ENCODE data around the gene DOCK9.
A peak's percentile ranks its signal among the peaks of the same experiment; 100 is the strongest.

Gene DOCK9

DNA sequence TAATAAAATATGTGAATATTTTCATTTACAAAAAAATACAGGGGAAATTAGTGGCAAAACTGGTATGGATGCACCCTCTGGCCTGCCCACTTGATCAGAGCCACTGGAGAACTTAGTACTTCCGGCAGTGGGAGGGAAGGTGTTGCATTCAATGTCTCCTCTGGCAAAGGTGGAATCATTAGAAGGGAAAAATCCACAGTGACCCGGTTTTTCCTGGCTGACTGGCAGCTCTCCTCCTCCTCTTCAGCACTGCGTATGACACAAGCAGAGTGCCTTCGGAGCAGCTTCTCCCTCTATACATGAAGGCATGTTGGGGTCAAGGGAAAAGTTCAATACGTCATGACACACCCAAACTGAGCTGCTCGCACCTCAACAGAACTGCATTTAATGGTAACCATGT, 123.4 kb downstream of the DOCK9 start:
- Mint-ChIP-seq H3K27me3 (no peaks in the 10 kb centered on the region), H3K9me3 (no peaks in the 10 kb centered on the region), H3K4me1 (no peaks in the 10 kb centered on the region), H3K4me3 (no peak overlapping the region), H3K36me3 (ENCODE audit: insufficient read depth) (peaks cover 24% of the 10 kb centered on the region), H3K27ac (ENCODE audit: low read depth) (no peak overlapping the region)
- ATAC-seq (replicated peaks; ENCODE audit: extremely low read depth, poor library complexity, severe bottlenecking) (no peak), DNase-seq (ENCODE audit: low spot score in 2 of 2) (no peak)

DNA sequence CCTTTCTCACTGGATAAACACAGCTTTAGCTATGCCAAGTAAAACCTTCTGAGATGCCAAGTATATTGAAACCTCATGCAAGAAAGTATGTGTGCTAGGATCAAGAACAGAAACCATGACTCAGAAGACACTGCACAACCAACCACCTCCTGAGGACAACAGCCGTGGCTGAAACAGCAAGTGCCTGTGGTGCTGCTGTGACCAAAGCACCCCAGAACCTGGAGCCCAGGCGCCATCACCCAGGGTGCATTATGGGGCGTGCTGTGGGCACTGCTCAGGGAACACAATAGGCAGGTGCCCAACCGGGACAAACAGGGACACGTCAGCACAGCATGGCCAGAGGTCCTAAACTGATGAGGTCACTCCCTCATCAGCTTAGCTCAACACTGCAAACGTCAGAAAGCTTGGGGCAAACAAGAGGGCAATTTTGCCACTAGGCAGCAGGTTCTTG, 124.1 kb downstream of the DOCK9 start:
- ATAC-seq (replicated peaks; ENCODE audit: extremely low read depth, poor library complexity, severe bottlenecking) (peak; percentile 28), DNase-seq (ENCODE audit: low spot score in 2 of 2) (no peak)
- no peaks in the 10 kb centered on the region for H3K4me1 Mint-ChIP-seq
- no peaks in the 10 kb centered on the region for H3K27me3 Mint-ChIP-seq
- H3K4me3 Mint-ChIP-seq = no peak overlapping the region
- no peak overlapping the region for H3K27ac Mint-ChIP-seq (ENCODE audit: low read depth)
- no peaks in the 10 kb centered on the region for H3K9me3 Mint-ChIP-seq
- peaks cover 24% of the 10 kb centered on the region for H3K36me3 Mint-ChIP-seq (ENCODE audit: insufficient read depth)

DNA sequence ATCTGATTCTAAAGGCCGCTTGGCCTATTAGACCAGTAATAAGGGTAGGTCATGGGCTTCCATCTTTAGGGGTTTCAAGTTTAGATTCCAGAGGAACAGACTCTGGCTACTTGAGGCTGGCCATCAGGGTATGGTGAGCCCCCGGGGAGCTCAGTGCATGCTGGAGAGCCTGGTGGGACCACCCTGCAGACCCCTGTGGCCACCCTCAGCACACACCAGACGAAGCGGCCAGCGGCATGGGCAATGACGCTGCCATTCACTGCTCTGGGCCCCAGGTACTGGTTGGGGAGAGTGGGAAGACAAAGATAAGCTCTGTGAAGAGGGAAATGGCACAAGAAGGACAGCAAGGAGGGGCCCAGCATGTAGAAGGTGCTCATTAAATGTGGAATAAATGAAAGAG, 126.6 kb downstream of the DOCK9 start:
- no peak for DNase-seq (ENCODE audit: low spot score in 2 of 2)
- H3K9me3 Mint-ChIP-seq = no peaks in the 10 kb centered on the region
- no peak overlapping the region for H3K4me3 Mint-ChIP-seq
- no peak overlapping the region for H3K27ac Mint-ChIP-seq (ENCODE audit: low read depth)
- H3K4me1 Mint-ChIP-seq = no peaks in the 10 kb centered on the region
- ATAC-seq (replicated peaks; ENCODE audit: extremely low read depth, poor library complexity, severe bottlenecking) = no peak
- peaks cover 19% of the 10 kb centered on the region for H3K36me3 Mint-ChIP-seq (ENCODE audit: insufficient read depth)
- no peaks in the 10 kb centered on the region for H3K27me3 Mint-ChIP-seq

DNA sequence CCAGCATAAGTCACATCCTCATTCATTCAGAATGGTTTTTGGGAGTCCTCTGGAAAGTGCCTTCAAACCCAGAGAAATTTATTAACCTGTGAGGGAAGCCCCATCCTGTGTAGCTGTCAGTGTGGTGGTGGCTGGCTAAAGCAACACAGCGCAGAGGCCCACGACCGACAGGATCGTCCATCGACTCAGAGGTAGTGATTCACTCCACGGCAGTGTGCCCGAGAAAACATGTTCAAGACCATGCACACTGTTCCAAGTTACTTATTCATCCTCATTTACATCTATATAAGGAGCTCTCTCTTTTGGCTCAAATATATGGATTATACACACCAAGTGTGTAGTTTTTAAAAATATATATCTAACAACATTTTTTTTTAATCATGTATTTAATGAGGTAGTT, 129.1 kb downstream of the DOCK9 start:
- H3K27me3 Mint-ChIP-seq = no peaks in the 10 kb centered on the region
- H3K36me3 Mint-ChIP-seq (ENCODE audit: insufficient read depth) = peaks cover 17% of the 10 kb centered on the region
- DNase-seq (ENCODE audit: low spot score in 2 of 2) (no peak), ATAC-seq (replicated peaks; ENCODE audit: extremely low read depth, poor library complexity, severe bottlenecking) (no peak)
- H3K4me1 Mint-ChIP-seq = no peaks in the 10 kb centered on the region
- H3K4me3 Mint-ChIP-seq = no peak overlapping the region
- H3K9me3 Mint-ChIP-seq = no peaks in the 10 kb centered on the region
- no peak overlapping the region for H3K27ac Mint-ChIP-seq (ENCODE audit: low read depth)

DNA sequence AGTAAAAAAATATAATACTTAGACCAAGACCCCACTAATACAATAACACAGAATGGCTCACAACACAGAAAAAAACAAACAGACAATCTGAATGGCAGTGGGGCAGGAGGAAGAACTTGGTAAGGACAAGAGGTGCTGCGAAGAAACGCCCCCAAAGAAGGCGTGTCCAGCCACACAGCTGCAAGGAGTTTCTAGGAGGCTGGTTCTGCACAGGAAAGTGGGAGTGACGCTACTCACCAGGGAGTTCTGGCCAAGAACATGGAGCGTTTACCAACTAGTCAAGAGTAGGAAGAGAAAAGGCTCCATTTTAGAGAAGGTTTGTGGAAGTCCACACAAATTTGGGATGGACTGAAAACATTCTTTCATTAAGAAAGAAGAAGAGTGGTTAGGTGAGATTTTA, 130.1 kb downstream of the DOCK9 start:
- H3K4me1 Mint-ChIP-seq = no peaks in the 10 kb centered on the region

DNA sequence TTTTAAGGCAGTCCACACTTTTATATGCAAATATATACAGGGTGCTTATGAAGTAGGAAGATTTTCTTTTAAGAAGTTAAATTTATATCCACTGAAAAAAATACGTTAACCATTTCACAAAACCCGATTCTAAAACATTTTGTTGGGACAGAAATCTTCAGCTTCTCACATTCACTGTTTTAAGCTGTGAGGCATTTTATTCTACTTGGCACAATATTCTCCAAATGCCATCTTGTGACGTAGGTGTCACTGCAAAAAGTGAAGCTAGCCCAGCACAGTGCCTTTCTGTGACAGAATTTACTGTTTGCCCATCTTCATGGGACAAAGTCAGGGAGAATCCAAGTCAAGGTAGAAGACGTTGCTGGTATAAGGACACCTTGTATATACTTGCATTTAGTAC, 130.9 kb downstream of the DOCK9 start:
- no peak for ATAC-seq (replicated peaks; ENCODE audit: extremely low read depth, poor library complexity, severe bottlenecking)
- H3K36me3 Mint-ChIP-seq (ENCODE audit: insufficient read depth) = peaks cover 20% of the 10 kb centered on the region
- H3K27ac Mint-ChIP-seq (ENCODE audit: low read depth) = no peak overlapping the region

More for the DNA sequence above, 130.1 kb downstream of the DOCK9 start:
- Mint-ChIP-seq H3K9me3 (no peaks in the 10 kb centered on the region), H3K4me3 (no peak overlapping the region), H3K27me3 (no peaks in the 10 kb centered on the region), H3K27ac (ENCODE audit: low read depth) (no peak overlapping the region), H3K36me3 (ENCODE audit: insufficient read depth) (peaks cover 17% of the 10 kb centered on the region)
- ATAC-seq (replicated peaks; ENCODE audit: extremely low read depth, poor library complexity, severe bottlenecking) (no peak), DNase-seq (ENCODE audit: low spot score in 2 of 2) (no peak)

DNA sequence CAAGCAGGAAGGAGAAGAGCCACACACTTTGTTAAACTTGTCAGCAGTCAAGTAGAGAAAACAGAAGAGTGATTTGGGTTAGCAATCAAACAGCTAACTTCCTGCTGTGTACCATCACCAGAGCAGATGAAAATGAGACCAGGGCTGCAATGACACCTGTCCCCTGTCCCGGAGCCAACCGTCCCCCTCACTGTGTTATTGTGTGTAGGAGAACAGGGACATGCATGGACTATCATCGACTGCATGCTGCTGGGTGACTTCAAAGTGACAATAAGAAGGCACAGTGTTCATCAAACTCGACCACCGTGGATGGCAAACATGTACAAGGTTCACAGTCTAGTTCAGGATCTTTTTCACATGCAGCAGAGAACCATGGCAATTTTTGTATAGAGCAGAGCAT, 131.3 kb downstream of the DOCK9 start:
- Mint-ChIP-seq H3K9me3 (no peaks in the 10 kb centered on the region), H3K4me1 (no peaks in the 10 kb centered on the region), H3K27me3 (no peaks in the 10 kb centered on the region), H3K27ac (ENCODE audit: low read depth) (no peak overlapping the region), H3K36me3 (ENCODE audit: insufficient read depth) (peaks cover 20% of the 10 kb centered on the region), H3K4me3 (no peak overlapping the region)
- no peak for ATAC-seq (replicated peaks; ENCODE audit: extremely low read depth, poor library complexity, severe bottlenecking)
- no peak for DNase-seq (ENCODE audit: low spot score in 2 of 2)

More for the DNA sequence above, 130.9 kb downstream of the DOCK9 start:
- Mint-ChIP-seq H3K4me1 (no peaks in the 10 kb centered on the region), H3K9me3 (no peaks in the 10 kb centered on the region), H3K4me3 (no peak overlapping the region), H3K27me3 (no peaks in the 10 kb centered on the region)
- DNase-seq (ENCODE audit: low spot score in 2 of 2) = no peak

DNA sequence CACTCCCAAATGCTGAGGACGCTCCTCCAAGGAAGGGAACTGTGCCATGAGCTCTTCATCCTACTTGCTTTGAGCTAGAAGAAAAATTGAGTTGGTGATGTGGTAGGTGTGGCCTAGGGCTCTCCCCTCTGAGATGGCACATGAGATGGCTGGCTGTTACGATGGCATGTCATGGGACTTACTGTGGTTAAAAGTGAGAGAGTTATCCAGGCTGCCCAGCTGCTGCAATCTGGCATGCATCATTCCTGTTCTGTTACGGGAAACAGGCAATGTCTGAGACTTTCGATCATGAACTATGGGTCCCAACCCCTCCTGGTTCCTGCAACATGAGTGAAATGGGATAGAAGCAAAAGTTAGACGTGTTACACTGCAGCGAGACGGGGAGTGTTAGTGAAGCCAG, 132.1 kb downstream of the DOCK9 start:
- Mint-ChIP-seq H3K9me3 (no peaks in the 10 kb centered on the region), H3K4me1 (no peaks in the 10 kb centered on the region), H3K36me3 (ENCODE audit: insufficient read depth) (peaks cover 20% of the 10 kb centered on the region), H3K4me3 (no peak overlapping the region), H3K27ac (ENCODE audit: low read depth) (no peak overlapping the region), H3K27me3 (no peaks in the 10 kb centered on the region)
- DNase-seq (ENCODE audit: low spot score in 2 of 2) (no peak), ATAC-seq (replicated peaks; ENCODE audit: extremely low read depth, poor library complexity, severe bottlenecking) (no peak)

DNA sequence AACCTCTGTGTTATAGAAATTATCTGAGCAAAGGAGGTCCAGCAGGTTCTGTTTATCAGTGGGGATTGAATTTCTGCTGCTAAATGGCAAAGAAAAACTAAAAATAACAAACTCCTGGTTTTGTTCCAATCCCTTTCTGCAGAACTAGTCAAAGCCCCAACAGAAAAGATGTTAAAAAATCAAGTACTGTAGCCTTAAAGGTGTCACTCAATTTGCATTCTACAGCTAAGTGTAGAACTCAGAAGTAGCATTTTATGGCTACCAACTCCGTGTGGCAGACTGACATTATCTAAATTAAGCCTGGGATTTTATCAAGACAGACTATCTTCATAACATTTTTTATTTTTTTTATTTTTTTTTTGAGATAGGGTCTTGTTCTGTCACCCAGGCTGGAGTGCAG, 133.8 kb downstream of the DOCK9 start:
- DNase-seq (ENCODE audit: low spot score in 2 of 2) = no peak
- ATAC-seq (replicated peaks; ENCODE audit: extremely low read depth, poor library complexity, severe bottlenecking) = no peak
- Mint-ChIP-seq H3K4me3 (no peak overlapping the region), H3K36me3 (ENCODE audit: insufficient read depth) (peaks cover 23% of the 10 kb centered on the region), H3K4me1 (peaks cover 5% of the 10 kb centered on the region), H3K27ac (ENCODE audit: low read depth) (no peak overlapping the region), H3K27me3 (no peaks in the 10 kb centered on the region), H3K9me3 (no peaks in the 10 kb centered on the region)

DNA sequence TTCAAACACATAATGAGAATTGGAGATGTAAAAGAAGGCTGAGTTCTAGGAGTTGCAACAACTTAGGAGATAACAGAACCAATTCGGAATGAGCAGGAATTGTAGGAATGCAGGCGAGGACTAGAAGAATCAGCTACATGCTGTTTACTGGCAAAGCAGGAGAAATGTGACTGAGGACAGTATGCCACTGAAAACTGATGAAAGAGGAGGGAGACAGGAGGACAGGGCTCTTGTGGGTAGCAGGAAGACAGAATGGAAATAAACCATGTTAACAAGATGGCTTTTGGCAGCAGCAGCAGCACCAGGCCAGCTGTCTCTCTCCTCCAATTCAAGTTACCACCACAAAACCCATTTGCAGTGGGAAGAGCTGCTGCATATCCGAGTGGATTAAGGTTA, 134.4 kb downstream of the DOCK9 start:
- Mint-ChIP-seq H3K9me3 (no peaks in the 10 kb centered on the region), H3K27me3 (no peaks in the 10 kb centered on the region), H3K4me1 (peaks cover 5% of the 10 kb centered on the region), H3K4me3 (no peak overlapping the region), H3K36me3 (ENCODE audit: insufficient read depth) (peaks cover 23% of the 10 kb centered on the region), H3K27ac (ENCODE audit: low read depth) (peak overlapping the region; percentile 12)
- DNase-seq (ENCODE audit: low spot score in 2 of 2) = no peak
- no peak for ATAC-seq (replicated peaks; ENCODE audit: extremely low read depth, poor library complexity, severe bottlenecking)

DNA sequence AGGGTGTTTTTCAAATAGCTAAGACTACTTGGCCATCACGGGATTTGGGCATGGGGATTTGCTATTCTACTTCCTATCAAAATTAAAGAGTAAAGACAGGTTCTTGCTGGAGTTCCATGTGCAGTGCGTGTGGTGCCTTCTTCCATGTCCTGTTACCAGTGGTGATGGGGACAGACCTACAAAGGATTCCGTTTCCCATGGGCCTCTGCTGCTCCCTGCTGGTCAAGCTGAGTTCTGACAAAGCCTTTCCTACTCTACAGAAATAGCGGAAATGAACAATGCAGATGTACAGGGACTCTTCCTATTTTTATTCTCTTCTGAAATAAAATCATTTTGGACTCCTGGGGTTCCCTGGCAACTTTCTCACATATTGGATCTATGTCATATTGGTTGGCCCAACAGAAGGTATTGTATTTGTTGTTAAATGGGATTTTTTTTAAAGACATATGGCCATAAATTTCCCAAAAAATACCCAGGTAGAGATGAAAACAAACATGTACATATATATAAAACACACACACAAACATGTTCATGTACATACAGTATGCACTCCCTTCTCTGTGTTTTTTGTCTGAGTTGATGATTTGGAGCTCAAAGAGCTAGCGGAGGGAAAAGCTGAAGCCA, 134.9 kb downstream of the DOCK9 start:
- Mint-ChIP-seq H3K9me3 (no peaks in the 10 kb centered on the region), H3K27ac (ENCODE audit: low read depth) (peak overlapping the region; percentile 12), H3K4me1 (peaks cover 5% of the 10 kb centered on the region), H3K27me3 (no peaks in the 10 kb centered on the region), H3K36me3 (ENCODE audit: insufficient read depth) (peaks cover 23% of the 10 kb centered on the region), H3K4me3 (no peak overlapping the region)
- peak; percentile 52 for ATAC-seq (replicated peaks; ENCODE audit: extremely low read depth, poor library complexity, severe bottlenecking)
- DNase-seq (ENCODE audit: low spot score in 2 of 2) = peak; percentile 16 to 32

DNA sequence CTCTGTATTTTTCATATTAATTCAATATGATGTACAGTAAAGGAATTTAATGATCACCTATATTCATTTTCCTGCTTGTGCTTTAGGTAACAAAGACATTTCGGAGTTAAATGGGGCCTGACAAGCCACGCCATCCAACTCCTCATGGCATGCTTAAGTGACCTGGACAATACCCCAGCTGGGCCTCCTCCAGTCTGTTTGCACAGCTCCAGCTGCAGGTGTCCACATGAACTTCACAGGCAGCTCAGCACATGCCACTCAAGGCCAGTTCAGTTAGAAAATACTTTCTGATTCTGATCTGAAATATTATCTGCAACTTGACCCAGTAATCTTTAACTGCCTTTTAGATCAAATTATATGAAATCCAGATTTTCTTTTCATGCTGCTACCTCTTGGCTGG, 135.8 kb downstream of the DOCK9 start:
- Mint-ChIP-seq H3K27me3 (no peaks in the 10 kb centered on the region), H3K9me3 (no peaks in the 10 kb centered on the region), H3K36me3 (ENCODE audit: insufficient read depth) (peaks cover 23% of the 10 kb centered on the region), H3K27ac (ENCODE audit: low read depth) (no peak overlapping the region), H3K4me1 (peaks cover 5% of the 10 kb centered on the region), H3K4me3 (no peak overlapping the region)
- DNase-seq (ENCODE audit: low spot score in 2 of 2) (no peak), ATAC-seq (replicated peaks; ENCODE audit: extremely low read depth, poor library complexity, severe bottlenecking) (no peak)

DNA sequence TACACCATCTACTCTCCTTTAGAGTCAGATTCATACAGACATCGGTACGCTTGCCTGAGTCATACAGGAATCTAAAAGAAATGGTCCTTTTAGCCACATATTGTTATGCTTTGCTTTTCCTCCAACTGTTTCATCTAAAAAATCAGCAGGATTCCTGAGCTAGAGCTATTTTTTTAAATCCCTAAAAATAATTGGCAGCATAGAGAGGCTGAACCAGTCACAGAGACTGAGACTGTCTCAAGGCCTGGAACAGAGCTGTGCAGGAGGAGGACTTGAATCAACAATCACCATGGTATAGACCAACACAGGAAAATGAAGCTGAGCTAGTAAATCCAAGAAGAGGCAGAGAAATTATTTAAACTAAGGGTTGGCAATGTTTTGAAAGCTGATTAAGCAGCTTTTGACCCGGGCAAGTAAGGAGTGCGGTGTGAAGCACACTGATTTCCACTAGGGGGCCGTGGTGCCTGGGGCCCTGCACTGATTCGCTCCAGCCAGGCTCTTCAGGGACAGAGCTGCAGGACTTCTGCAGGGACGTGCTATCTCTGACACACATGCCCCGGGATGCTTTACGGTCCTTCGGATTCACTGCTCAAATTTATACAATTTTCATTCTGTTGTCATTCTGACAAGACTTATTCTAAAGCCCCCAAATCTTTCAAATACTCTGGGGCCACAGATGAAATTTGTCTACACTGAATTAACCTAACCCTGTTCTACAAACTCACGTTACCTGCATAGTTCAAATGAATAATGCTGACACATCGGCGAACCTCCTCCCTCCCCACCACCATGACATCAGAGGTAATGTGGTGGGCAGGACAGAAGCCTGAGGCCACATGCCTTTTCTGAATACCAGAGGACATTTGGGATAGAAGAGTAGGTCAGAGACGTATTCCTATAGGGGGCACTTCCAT, 137.8 kb downstream of the DOCK9 start:
- no peaks in the 10 kb centered on the region for H3K27me3 Mint-ChIP-seq
- H3K27ac Mint-ChIP-seq (ENCODE audit: low read depth) = no peak overlapping the region
- DNase-seq (ENCODE audit: low spot score in 2 of 2) (no peak), ATAC-seq (replicated peaks; ENCODE audit: extremely low read depth, poor library complexity, severe bottlenecking) (no peak)
- H3K36me3 Mint-ChIP-seq (ENCODE audit: insufficient read depth) = peaks cover 11% of the 10 kb centered on the region
- H3K4me1 Mint-ChIP-seq = peaks cover 5% of the 10 kb centered on the region
- H3K4me3 Mint-ChIP-seq = no peak overlapping the region
- H3K9me3 Mint-ChIP-seq = no peaks in the 10 kb centered on the region
